Small intestine (tissue), 7 donors: ENCODE measurements around the gene MYOC. TPM values are rescaled to one million over a fixed set of nuclear protein-coding genes. Genes with fewer than 3 reads are reported as not detected.
A peak's percentile ranks its signal among the peaks of the same experiment; 100 is the strongest.

Source experiments
- DNase-seq, 2 donors: peaks; one replicate each; pipeline versions ENCODE4 v3.0.0 to v3.0.0-alpha.2; 2013
- FAIRE-seq: peaks from 2 replicates; lab custom pipeline; 2012; peaks lifted over from hg19 to GRCh38; lab: Jason Lieb, UNC
- H3K27ac ChIP-seq, 3 donors: one replicate each; pipeline ENCODE4 v1.5.1; 2013; ENCODE audit warnings: low read length in 2 of 3, mild to moderate bottlenecking in 2 of 3, control low read depth in 1 of 3, inconsistent platforms in 1 of 3, low read depth in 1 of 3, moderate library complexity in 1 of 3
- H3K27me3 ChIP-seq, 3 donors: one replicate each; pipeline ENCODE4 v1.6.1; 2013; ENCODE audit warnings: low read length in 3 of 3, inconsistent platforms in 1 of 3; ENCODE audit not compliant: control insufficient read depth in 3 of 3, insufficient read depth in 3 of 3
- H3K36me3 ChIP-seq, 3 donors: one replicate each; pipeline ENCODE4 v1.6.1; 2013; ENCODE audit warnings: low read length in 3 of 3, inconsistent platforms in 1 of 3, low read depth in 1 of 3, mild to moderate bottlenecking in 1 of 3, moderate library complexity in 1 of 3; ENCODE audit not compliant: control insufficient read depth in 3 of 3, insufficient read depth in 2 of 3
- H3K4me1 ChIP-seq, 3 donors: one replicate each; pipeline ENCODE4 v1.6.1; 2013; ENCODE audit warnings: low read length in 2 of 3, inconsistent platforms in 1 of 3, low read depth in 1 of 3, mild to moderate bottlenecking in 1 of 3, moderate library complexity in 1 of 3; ENCODE audit not compliant: control insufficient read depth in 3 of 3, insufficient read depth in 2 of 3
- H3K4me3 ChIP-seq, 3 donors: one replicate each; pipeline ENCODE4 v1.5.1; 2013; ENCODE audit warnings: low read length in 3 of 3, control low read depth in 1 of 3, inconsistent platforms in 1 of 3, low read depth in 1 of 3, mild to moderate bottlenecking in 1 of 3, moderate library complexity in 1 of 3
- H3K9me3 ChIP-seq, 2 donors: one replicate each; pipeline ENCODE4 v1.6.1; 2013; ENCODE audit warnings: low read depth in 1 of 2, low read length in 1 of 2; ENCODE audit not compliant: control insufficient read depth in 2 of 2, insufficient read depth in 1 of 2
- WGBS, 3 donors: extraction: QIAGEN DNeasy Blood & Tissue Kit; methylation state at CpG; one replicate each; pipeline ENCODE4 v1.1.7; 2013; 5-methylcytosine and 5-hydroxymethylcytosine counted together
- polyA plus RNA-seq, 4 donors: library from polyadenylated mRNA; stranded (reverse) in 3 of 4; unstranded in 1 of 4; fragments of 200-250 nt in 3 of 4; fragments of 120-200 nt in 1 of 4; gene quantifications; one replicate each; pipeline versions ENCODE4 v1.2.1 to v1.2.3, GENCODE V29; 2013
- donor health status: healthy with polysubstance abuse.
- donor health status: control.
- donor health status: control.
- donor health status: Bipolar disorder and iron deficiency.
- donor health status: healthy.

The MYOC gene
- polyA plus RNA-seq, 4 donors = 0.04 to 2.0 TPM; not detected in 2

DNA sequence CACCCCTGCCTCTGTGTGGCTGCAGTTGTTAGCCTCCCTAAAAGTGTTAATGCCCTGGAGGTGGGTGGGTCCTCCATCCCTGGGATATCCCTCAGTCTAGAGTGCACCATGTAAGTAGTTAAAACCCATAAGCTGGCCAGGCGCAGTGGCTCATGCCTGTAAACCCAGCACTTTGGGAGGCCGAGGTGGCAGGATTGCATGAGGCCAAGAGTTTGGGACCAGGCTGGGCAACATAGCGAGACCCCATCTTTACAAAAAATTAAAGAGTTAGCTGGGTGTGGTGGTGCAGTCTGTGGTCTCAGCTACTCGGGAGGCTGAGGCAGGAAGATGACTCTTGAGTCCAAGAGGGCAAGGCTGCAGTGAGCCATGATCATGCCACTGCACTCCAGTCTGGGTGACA, 10.3 kb downstream of the MYOC start:
- H3K27ac ChIP-seq = no peak overlapping the region
- WGBS, 3 donors = 72 to 81% (median 77%) methylated on average over 4 of the region's 4 CpGs
- H3K4me1 ChIP-seq = no peaks in the 10 kb centered on the region
- DNase-seq (no peak), FAIRE-seq (no peak)
- H3K4me3 ChIP-seq = no peak overlapping the region
- peaks cover 0 to 3% (median 0%) of the 10 kb centered on the region in 3 donors for H3K27me3 ChIP-seq
- no peaks in the 10 kb centered on the region for H3K36me3 ChIP-seq
- no peaks in the 10 kb centered on the region for H3K9me3 ChIP-seq

DNA sequence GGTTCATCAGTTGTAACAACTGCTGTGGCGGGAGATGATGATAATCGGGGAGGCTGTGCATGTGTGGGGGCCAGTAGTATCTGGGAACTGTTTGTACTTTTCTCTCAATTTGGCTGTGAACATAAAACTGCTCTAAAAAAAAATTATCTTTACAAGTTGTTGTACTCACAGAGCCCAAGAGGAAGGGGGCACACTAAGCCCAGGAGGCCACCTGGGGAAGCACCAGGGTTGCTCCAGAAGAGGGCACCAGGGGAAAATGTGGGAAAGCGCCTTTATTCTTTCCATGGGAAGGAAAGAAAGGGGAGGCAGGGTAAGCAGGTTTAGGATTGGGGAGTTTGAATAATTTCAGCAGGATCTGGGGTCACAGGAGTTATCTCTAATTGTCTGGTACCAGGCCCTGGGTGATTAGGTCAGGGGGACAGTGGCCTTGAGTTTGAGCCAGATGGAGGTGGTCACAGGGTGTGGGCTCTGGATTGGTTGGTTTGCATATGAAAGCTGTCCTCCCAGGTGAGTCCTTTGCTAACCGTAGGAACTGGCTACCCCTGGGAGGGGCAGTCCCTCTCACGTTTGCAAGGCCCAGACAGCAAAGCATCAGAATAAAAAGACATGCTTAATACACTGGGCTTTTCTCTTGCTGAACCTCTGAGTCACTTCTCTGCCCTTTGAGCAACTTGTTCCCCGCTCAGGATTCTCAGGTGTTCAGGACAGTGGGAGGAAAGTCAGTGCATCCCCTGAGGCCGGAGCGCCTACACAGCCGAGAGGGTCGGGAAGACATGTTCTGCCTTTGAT, 11.2 kb downstream of the MYOC start:
- 51 to 67% (median 61%) methylated on average over 10 of the region's 10 CpGs for WGBS, 3 donors
- Histone ChIP-seq H3K4me3 (no peak overlapping the region), H3K27me3 (peaks cover 0 to 3% (median 0%) of the 10 kb centered on the region in 3 donors), H3K9me3 (no peaks in the 10 kb centered on the region), H3K36me3 (no peaks in the 10 kb centered on the region), H3K4me1 (no peaks in the 10 kb centered on the region), H3K27ac (no peak overlapping the region)
- no peak for FAIRE-seq
- DNase-seq = no peak

DNA sequence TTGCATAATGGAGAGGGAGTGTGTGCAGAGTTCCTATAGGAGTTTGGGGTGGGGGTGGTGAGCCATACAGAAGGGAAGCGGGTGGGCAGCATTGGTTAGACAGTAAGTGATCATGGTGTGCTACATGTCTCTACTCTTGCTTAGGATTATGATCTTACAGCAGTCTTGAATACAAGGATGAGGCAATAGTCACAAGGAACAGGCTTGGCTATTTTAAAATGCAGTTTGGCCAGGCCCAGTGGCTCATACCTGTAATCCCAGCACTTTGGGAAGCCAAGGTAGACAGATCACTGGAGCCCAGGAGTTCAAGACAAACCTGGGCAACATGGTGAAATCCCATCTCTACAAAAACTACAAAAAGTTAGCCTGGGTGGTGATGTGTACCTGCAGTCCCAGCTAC, 12.3 kb downstream of the MYOC start:
- H3K27ac ChIP-seq = no peak overlapping the region
- no peaks in the 10 kb centered on the region for H3K9me3 ChIP-seq
- H3K4me3 ChIP-seq = no peak overlapping the region
- no peaks in the 10 kb centered on the region for H3K4me1 ChIP-seq
- FAIRE-seq (no peak), DNase-seq (no peak)
- no peaks in the 10 kb centered on the region for H3K36me3 ChIP-seq
- H3K27me3 ChIP-seq = peaks cover 0 to 3% (median 0%) of the 10 kb centered on the region in 3 donors
- WGBS, 3 donors = 89 to 100% (median 94%) methylated on average over 1 of the region's 1 CpG

DNA sequence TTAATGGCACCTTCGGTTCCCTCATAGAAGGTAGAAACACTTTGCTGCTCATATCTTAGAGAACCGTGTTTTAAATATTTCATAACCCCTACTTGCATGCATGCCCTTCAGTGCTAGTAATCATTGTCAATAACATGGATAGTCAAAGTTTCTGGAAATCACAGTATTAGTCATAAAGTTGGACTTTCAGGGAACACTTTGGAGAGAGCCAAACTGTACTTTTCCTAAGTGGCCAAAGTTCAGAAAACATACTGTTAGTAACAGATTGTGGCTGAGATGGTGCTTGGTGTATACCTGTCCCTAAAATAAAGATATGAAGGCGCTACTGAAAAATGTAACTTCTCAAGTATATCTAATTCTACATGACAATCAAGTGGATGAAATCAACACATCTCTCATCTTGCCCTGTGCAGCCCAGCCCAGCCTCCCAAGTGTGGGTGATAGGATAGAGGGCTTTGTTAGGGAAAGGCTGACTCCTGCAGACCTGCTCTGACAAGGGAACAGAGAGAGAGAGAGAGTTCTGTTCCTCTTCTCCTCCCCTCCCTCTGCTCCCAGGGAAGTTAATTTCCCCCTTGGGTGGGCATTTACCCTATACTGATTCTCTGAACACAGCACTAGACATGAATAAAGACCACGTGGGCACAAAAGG, 14.4 kb downstream of the MYOC start:
- H3K9me3 ChIP-seq = no peaks in the 10 kb centered on the region
- no peak overlapping the region for H3K4me3 ChIP-seq
- no peak overlapping the region for H3K27ac ChIP-seq
- no peak for FAIRE-seq
- no peaks in the 10 kb centered on the region for H3K36me3 ChIP-seq
- H3K27me3 ChIP-seq = peaks cover 0 to 3% (median 0%) of the 10 kb centered on the region in 3 donors
- no peaks in the 10 kb centered on the region for H3K4me1 ChIP-seq
- WGBS, 3 donors = 51 to 68% (median 53%) methylated on average over 4 of the region's 4 CpGs
- peak in 1 of 2 donors; percentile 35 for DNase-seq

DNA sequence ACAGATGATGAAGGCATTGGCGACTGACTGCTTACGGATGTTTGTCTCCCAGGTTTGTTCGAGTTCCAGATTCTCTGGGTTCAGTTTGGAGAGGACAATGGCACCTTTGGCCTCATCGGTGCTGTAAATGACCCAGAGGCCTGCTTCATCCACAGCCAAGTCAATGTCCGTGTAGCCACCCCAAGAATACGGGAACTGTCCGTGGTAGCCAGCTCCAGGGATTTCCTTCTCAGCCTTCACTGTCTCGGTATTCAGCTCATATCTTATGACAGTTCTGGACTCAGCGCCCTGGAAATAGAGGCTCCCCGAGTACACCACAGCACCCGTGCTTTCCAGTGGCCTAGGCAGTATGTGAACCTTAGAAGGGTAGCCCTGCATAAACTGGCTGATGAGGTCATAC, 16.3 kb downstream of the MYOC start:
- no peak for DNase-seq
- Histone ChIP-seq H3K27me3 (no peaks in the 10 kb centered on the region), H3K9me3 (no peaks in the 10 kb centered on the region), H3K36me3 (no peaks in the 10 kb centered on the region), H3K27ac (no peak overlapping the region), H3K4me3 (no peak overlapping the region), H3K4me1 (no peaks in the 10 kb centered on the region)
- FAIRE-seq = no peak
- WGBS, 3 donors = 74 to 76% (median 75%) methylated on average over 11 of the region's 11 CpGs

DNA sequence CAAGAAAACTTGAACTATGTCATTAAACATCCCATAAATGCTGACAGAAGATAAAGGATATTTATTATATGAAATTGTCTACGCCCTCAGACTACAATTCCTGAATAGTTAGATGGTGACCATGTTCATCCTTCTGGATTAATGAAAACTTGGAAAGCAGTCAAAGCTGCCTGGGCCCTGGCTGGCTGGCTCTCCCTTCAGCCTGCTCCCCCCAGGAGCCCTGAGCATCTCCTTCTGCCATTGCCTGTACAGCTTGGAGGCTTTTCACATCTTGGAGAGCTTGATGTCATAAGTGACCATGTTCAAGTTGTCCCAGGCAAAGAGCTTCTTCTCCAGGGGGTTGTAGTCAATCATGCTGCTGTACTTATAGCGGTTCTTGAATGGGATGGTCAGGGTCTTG, 16.8 kb downstream of the MYOC start:
- H3K36me3 ChIP-seq = no peaks in the 10 kb centered on the region
- no peak for DNase-seq
- H3K4me1 ChIP-seq = no peaks in the 10 kb centered on the region
- H3K4me3 ChIP-seq = no peak overlapping the region
- H3K27ac ChIP-seq = no peak overlapping the region
- no peaks in the 10 kb centered on the region for H3K27me3 ChIP-seq
- 73 to 88% (median 85%) methylated on average over 2 of the region's 2 CpGs for WGBS, 3 donors
- FAIRE-seq = no peak
- H3K9me3 ChIP-seq = no peaks in the 10 kb centered on the region

DNA sequence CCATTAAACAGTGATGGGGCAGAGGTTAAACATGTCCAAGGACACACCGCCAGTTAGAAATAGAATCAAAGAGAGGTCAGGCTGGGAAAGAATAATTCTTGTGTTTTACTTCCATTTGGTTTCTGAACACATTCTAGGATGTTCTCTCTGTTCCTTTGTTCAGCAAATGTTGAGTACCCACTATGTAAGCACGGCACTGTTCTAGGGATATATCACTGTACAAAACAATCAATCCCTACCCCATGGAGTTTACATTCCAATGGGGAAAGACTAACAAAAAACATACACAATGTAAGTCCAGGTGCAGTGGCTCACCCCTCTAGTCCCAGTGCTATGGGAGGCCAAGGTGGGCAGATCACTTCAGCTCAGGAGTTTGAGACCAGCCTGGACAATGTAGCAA, 24.3 kb downstream of the MYOC start:
- Histone ChIP-seq H3K4me3 (no peak overlapping the region), H3K36me3 (no peaks in the 10 kb centered on the region), H3K27ac (no peak overlapping the region), H3K4me1 (no peaks in the 10 kb centered on the region), H3K27me3 (peaks cover 0 to under 1% (median 0%) of the 10 kb centered on the region in 3 donors), H3K9me3 (no peaks in the 10 kb centered on the region)
- DNase-seq (no peak), FAIRE-seq (no peak)
- WGBS, 3 donors = 88 to 92% (median 89%) methylated on average over 2 of the region's 2 CpGs

DNA sequence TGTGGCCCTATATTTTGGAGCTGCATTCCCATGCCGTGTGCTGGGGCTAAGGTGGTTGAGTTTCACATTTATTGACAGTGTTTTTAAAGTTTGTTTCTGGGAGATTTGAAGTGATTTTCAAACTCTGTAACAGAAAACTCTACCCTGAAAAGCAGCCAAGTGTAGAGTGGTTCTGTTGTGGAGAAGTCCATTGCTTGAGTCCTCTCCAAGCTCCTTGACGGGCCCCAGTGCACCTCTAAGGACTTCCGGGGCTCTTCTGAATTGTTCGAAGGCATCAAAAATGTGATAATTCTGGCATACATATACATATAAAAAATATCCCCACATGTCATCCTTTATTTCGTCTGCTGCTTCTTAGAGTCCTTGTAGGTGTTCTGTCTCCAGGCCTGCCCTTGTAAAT, 25.5 kb downstream of the MYOC start:
- no peaks in the 10 kb centered on the region for H3K9me3 ChIP-seq
- DNase-seq (no peak), FAIRE-seq (no peak)
- no peak overlapping the region for H3K4me3 ChIP-seq
- H3K27me3 ChIP-seq = peaks cover 0 to 2% (median 0%) of the 10 kb centered on the region in 3 donors
- no peaks in the 10 kb centered on the region for H3K36me3 ChIP-seq
- no peaks in the 10 kb centered on the region for H3K4me1 ChIP-seq
- H3K27ac ChIP-seq = no peak overlapping the region
- 81 to 87% (median 84%) methylated on average over 5 of the region's 5 CpGs for WGBS, 3 donors
